Upper lobe of right lung (tissue), 1 donor: ENCODE data around the gene BDKRB2. TPM values are rescaled to one million over a fixed set of nuclear protein-coding genes. Genes with fewer than 3 reads are reported as not detected.

ENCODE experiments used
- ATAC-seq: fragments of 200-7000 bp; cut with Tn5 transposase; one replicate; pipeline ENCODE4 v1.9.1; 2020; ENCODE audit warnings: mild to moderate bottlenecking, moderate library complexity
- DNase-seq: peaks from one replicate; pipeline ENCODE4 v3.0.0-alpha.2; 2020
- H3K27ac ChIP-seq: fragments of 200-600 bp; one replicate; pipeline ENCODE4 v1.8.0; 2022
- H3K27me3 ChIP-seq: fragments of 200-600 bp; one replicate; pipeline ENCODE4 v1.8.0; 2022; ENCODE audit warnings: mild to moderate bottlenecking
- H3K36me3 ChIP-seq: fragments of 200-600 bp; one replicate; pipeline ENCODE4 v1.8.0; 2022
- H3K4me1 ChIP-seq: fragments of 200-600 bp; one replicate; pipeline ENCODE4 v1.8.0; 2022
- H3K4me3 ChIP-seq: fragments of 200-600 bp; one replicate; pipeline ENCODE4 v1.8.0; 2022; ENCODE audit warnings: mild to moderate bottlenecking
- H3K9me3 ChIP-seq: fragments of 200-600 bp; one replicate; pipeline ENCODE4 v1.8.0; 2022
- CTCF ChIP-seq: fragments of 200-600 bp; IDR thresholded peaks from one replicate; pipeline ENCODE4 v1.8.0; 2022; ENCODE audit warnings: antibody characterized with exemption
- intact Hi-C: fragments of 100-400 bp; cut with DNase I; formaldehyde crosslinking; loops from one replicate; pipeline ENCODE4 v1.11.0; 2022
- total RNA-seq: library from RNA; stranded (reverse); fragmentation: NEBNext Ultra II Directional; extraction: Animal tissue kit (Norgen Biotek cat#: 25700); gene quantifications from one replicate; pipeline ENCODE4 v1.2.1, GENCODE V29; 2021
- donor health status: DM: no; HTN: yes; CAD: no; lungs with severe emphysema.

Gene BDKRB2
- total RNA-seq, 1 donor from 2014 or later = 1.5 TPM

DNA sequence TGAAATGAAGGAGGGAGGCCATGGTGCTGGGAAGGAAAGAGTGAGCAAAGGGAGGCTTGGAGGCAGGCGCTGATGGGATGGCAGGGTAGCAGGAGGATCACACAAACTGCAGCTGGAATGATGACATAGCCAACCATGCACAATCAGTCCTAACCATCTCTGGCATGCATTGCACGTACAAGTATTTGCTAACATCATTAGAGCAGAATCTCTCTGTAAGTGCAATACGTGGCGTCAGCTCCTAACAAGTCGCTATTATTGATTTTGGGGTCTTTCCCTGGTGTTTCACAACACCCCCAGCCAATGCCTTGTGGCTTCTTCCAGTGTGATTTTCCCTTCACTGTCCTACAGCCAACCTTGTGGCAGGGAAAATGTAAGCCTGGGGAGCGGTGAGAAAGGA, 69.9 kb downstream of the BDKRB2 start:
- no peak for TF ChIP-seq CTCF
- H3K9me3 ChIP-seq = peaks cover 9% of the 10 kb centered on the region
- H3K4me3 ChIP-seq = no peak overlapping the region
- no peak overlapping the region for H3K27ac ChIP-seq
- intact Hi-C loops = loop anchor here (2.0 kb wide), 1 partner anchor 174 kb away; no protein-coding TSS in a partner anchor
- peaks cover 10% of the 10 kb centered on the region for H3K4me1 ChIP-seq
- ATAC-seq (no peak), DNase-seq (no peak)
- H3K36me3 ChIP-seq = no peaks in the 10 kb centered on the region
- no peaks in the 10 kb centered on the region for H3K27me3 ChIP-seq

- intact Hi-C loops = loop anchor here (2.0 kb wide), 1 partner anchor 175 kb away; no protein-coding TSS in a partner anchor
- peaks cover 10% of the 10 kb centered on the region for H3K4me1 ChIP-seq
- H3K27ac ChIP-seq = no peak overlapping the region
- DNase-seq (peak; percentile 87), ATAC-seq (peak; percentile 83)
- peak; percentile 94 for TF ChIP-seq CTCF
- H3K4me3 ChIP-seq = no peak overlapping the region
- H3K36me3 ChIP-seq = no peaks in the 10 kb centered on the region
- H3K9me3 ChIP-seq = peaks cover 9% of the 10 kb centered on the region
- no peaks in the 10 kb centered on the region for H3K27me3 ChIP-seq
Measured at GRCh38 chr14:96275177-96276112, 70.8 kb downstream of the BDKRB2 start.

- H3K27ac ChIP-seq = no peak overlapping the region
- ATAC-seq = no peak
- no peak for DNase-seq
- peaks cover 9% of the 10 kb centered on the region for H3K9me3 ChIP-seq
- intact Hi-C loops = no loop called here
- TF ChIP-seq CTCF = no peak
- no peak overlapping the region for H3K4me3 ChIP-seq
- no peaks in the 10 kb centered on the region for H3K36me3 ChIP-seq
- peaks cover 10% of the 10 kb centered on the region for H3K4me1 ChIP-seq
- H3K27me3 ChIP-seq = no peaks in the 10 kb centered on the region
Measured at GRCh38 chr14:96277890-96278289, 73.3 kb downstream of the BDKRB2 start.

GRCh38 chr14:96279564-96279963, 74.9 kb downstream of the BDKRB2 start:
- intact Hi-C loops = no loop called here
- DNase-seq (no peak), ATAC-seq (no peak)
- Histone ChIP-seq H3K27ac (no peak overlapping the region), H3K36me3 (peaks cover 12% of the 10 kb centered on the region), H3K4me3 (no peak overlapping the region), H3K9me3 (peaks cover 9% of the 10 kb centered on the region), H3K27me3 (no peaks in the 10 kb centered on the region), H3K4me1 (peaks cover 10% of the 10 kb centered on the region)
- TF ChIP-seq CTCF = no peak

- no peak overlapping the region for H3K27ac ChIP-seq
- H3K9me3 ChIP-seq = peaks cover 9% of the 10 kb centered on the region
- no peak overlapping the region for H3K4me3 ChIP-seq
- intact Hi-C loops = no loop called here
- DNase-seq (no peak), ATAC-seq (no peak)
- H3K4me1 ChIP-seq = peaks cover 10% of the 10 kb centered on the region
- H3K36me3 ChIP-seq = peaks cover 13% of the 10 kb centered on the region
- H3K27me3 ChIP-seq = no peaks in the 10 kb centered on the region
- TF ChIP-seq CTCF = no peak
Measured at GRCh38 chr14:96280104-96280503, 75.5 kb downstream of the BDKRB2 start.
